ENCODE data around the gene TRIO.

The TRIO gene

GRCh38 chr5:14215901-14216300, 72.8 kb downstream of the TRIO start:
- TF ChIP-seq ZNF600 (tag by site-specific recombination; IDR thresholded peaks at IDR 0.05) (peak; percentile 65), PBX3 (CRISPR knock-in tag; IDR thresholded peaks at IDR 0.05) (no peak)
- H3K4me1 ChIP-seq (ENCODE audit: control insufficient read depth, insufficient read depth, low read length), result peaks cover 52% of the 10 kb centered on the region
- no peaks in the 10 kb centered on the region for H3K9me3 ChIP-seq (ENCODE audit: control insufficient read depth, insufficient read depth, low read depth, low read length)
- ChIA-PET POLR2A (no interaction called here), CTCF (interaction anchor here (1.9 kb wide), 1 partner anchor 56 kb away, joined by 7 read pairs; no protein-coding TSS in a partner anchor)
- H3K27ac ChIP-seq (ENCODE audit: extremely low read depth, low read depth, low read length), result no peak overlapping the region
- no peaks in the 10 kb centered on the region for H3K36me3 ChIP-seq (ENCODE audit: control insufficient read depth in 2 of 2, insufficient read depth in 1 of 2, low read length in 2 of 2)
- no peak overlapping the region for H3K4me3 ChIP-seq (ENCODE audit: low read depth, low read length)

GRCh38 chr5:14216372-14216771, 73.2 kb downstream of the TRIO start:
- ChIA-PET CTCF (interaction anchor here (0.6 to 1.9 kb wide), 2 partner anchors 55 to 135 kb away, joined by 3 to 7 read pairs; no protein-coding TSS in a partner anchor), POLR2A (no interaction called here)
- peaks cover 52% of the 10 kb centered on the region for H3K4me1 ChIP-seq (ENCODE audit: control insufficient read depth, insufficient read depth, low read length)
- H3K27ac ChIP-seq (ENCODE audit: extremely low read depth, low read depth, low read length), result no peak overlapping the region
- no peaks in the 10 kb centered on the region for H3K36me3 ChIP-seq (ENCODE audit: control insufficient read depth in 2 of 2, insufficient read depth in 1 of 2, low read length in 2 of 2)
- H3K9me3 ChIP-seq (ENCODE audit: control insufficient read depth, insufficient read depth, low read depth, low read length), result no peaks in the 10 kb centered on the region
- no peak for TF ChIP-seq ZBTB10 (tag by site-specific recombination; IDR thresholded peaks at IDR 0.05)
- TF ChIP-seq ZNF558 (tag by site-specific recombination; IDR thresholded peaks at IDR 0.05), result peak; percentile 25; the same call in 1 of the 2 replicates
- peak; percentile 68 for TF ChIP-seq PRDM10 (tag by site-specific recombination; IDR thresholded peaks at IDR 0.05)
- 0 out of 2 replicates have a peak, but pooled peaks have one; percentile 5 for TF ChIP-seq IKZF3 (tag by site-specific recombination; IDR thresholded peaks at IDR 0.05)
- peak; percentile 38; the same call in 1 of the 2 replicates for TF ChIP-seq ZNF366 (tag by site-specific recombination; conservative IDR thresholded peaks at IDR 0.05)
- TF ChIP-seq SP2 (tag by site-specific recombination; IDR thresholded peaks at IDR 0.05), result no peak
- peak; percentile 27; the same call in 1 of the 2 replicates for TF ChIP-seq FEZF1 (tag by site-specific recombination; IDR thresholded peaks at IDR 0.05)
- H3K4me3 ChIP-seq (ENCODE audit: low read depth, low read length), result no peak overlapping the region

GRCh38 chr5:14216902-14217301, 73.8 kb downstream of the TRIO start:
- POLR2A ChIA-PET, result no interaction called here
- H3K4me1 ChIP-seq (ENCODE audit: control insufficient read depth, insufficient read depth, low read length), result peaks cover 52% of the 10 kb centered on the region
- H3K27ac ChIP-seq (ENCODE audit: extremely low read depth, low read depth, low read length), result no peak overlapping the region
- no peak overlapping the region for H3K4me3 ChIP-seq (ENCODE audit: low read depth, low read length)
- CTCF ChIA-PET, result interaction anchor here (0.5 to 0.6 kb wide), 2 partner anchors 24 to 135 kb away, joined by 3 read pairs; no protein-coding TSS in a partner anchor
- no peaks in the 10 kb centered on the region for H3K9me3 ChIP-seq (ENCODE audit: control insufficient read depth, insufficient read depth, low read depth, low read length)
- H3K36me3 ChIP-seq (ENCODE audit: control insufficient read depth in 2 of 2, insufficient read depth in 1 of 2, low read length in 2 of 2), result no peaks in the 10 kb centered on the region
- no peak for TF ChIP-seq ZNF600 (tag by site-specific recombination; IDR thresholded peaks at IDR 0.05)
- no peak for TF ChIP-seq ZNF518A (tag by site-specific recombination; conservative IDR thresholded peaks at IDR 0.05; ENCODE audit: low read depth)
- TF ChIP-seq INSM2 (tag by site-specific recombination; IDR thresholded peaks at IDR 0.05), result no peak
- no peak for TF ChIP-seq HOXC10 (CRISPR knock-in tag; IDR thresholded peaks at IDR 0.05)
- TF ChIP-seq SP2 (tag by site-specific recombination; IDR thresholded peaks at IDR 0.05), result no peak
- TF ChIP-seq YY2 (tag by site-specific recombination; IDR thresholded peaks at IDR 0.05), result no peak
- no peak for TF ChIP-seq ZNF76 (tag by site-specific recombination; IDR thresholded peaks at IDR 0.05; ENCODE audit: borderline replicate concordance, low read depth)
